ENCODE measurements around the gene AHCYL2.
"Not testable (repeated sequence)": the region's sequence is repeated elsewhere in the genome, so short reads cannot be mapped to it uniquely, and the experiment has no call there.

Gene AHCYL2

GRCh38 chr7:129202058-129202777 is 22.6 kb upstream of the AHCYL2 start:
- Mint-ChIP-seq H3K27ac (no peak overlapping the region), H3K36me3 (ENCODE audit: low read depth) (no peaks in the 10 kb centered on the region), H3K4me1 (ENCODE audit: low read depth) (no peaks in the 10 kb centered on the region), H3K27me3 (no peaks in the 10 kb centered on the region), H3K9me3 (no peaks in the 10 kb centered on the region), H3K4me3 (no peak overlapping the region)

DNA sequence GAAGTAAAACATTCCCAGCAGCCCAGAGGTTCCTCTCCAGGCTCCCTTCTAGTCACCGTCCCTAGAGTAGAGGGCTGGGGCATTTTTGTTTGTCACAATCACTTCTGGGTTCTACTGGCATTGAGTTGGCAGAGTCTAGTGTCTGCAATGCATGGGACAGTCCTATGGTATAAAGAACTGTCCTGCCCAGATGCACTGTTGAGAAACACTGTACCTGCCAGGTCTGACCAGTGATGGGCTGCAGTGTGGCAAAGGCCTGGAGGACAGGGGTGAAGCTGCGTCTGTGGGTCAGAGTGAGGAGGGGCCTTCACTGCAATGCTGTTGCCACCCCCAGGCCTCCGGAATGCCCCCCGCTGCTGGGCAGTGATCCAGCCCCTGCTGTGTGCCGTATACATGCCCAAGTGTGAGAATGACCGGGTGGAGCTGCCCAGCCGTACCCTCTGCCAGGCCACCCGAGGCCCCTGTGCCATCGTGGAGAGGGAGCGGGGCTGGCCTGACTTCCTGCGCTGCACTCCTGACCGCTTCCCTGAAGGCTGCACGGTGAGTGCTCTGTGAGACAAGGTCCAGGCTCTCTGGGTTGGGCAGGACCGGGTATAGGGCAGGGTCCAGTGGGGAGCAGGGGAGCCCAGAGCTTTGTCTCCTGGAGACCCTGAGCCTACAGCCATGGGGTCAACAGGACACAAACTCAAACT is 21.6 kb upstream of the AHCYL2 start:
- H3K36me3 Mint-ChIP-seq (ENCODE audit: low read depth) = no peaks in the 10 kb centered on the region
- no peaks in the 10 kb centered on the region for H3K9me3 Mint-ChIP-seq
- no peak overlapping the region for H3K27ac Mint-ChIP-seq
- no peaks in the 10 kb centered on the region for H3K4me1 Mint-ChIP-seq (ENCODE audit: low read depth)
- no peaks in the 10 kb centered on the region for H3K27me3 Mint-ChIP-seq
- H3K4me3 Mint-ChIP-seq = no peak overlapping the region

GRCh38 chr7:129205126-129205818 is 19.6 kb upstream of the AHCYL2 start:
- H3K4me3 Mint-ChIP-seq = no peak overlapping the region
- H3K27ac Mint-ChIP-seq = no peak overlapping the region
- no peaks in the 10 kb centered on the region for H3K9me3 Mint-ChIP-seq
- H3K27me3 Mint-ChIP-seq = peaks cover 2% of the 10 kb centered on the region
- H3K36me3 Mint-ChIP-seq (ENCODE audit: low read depth) = no peaks in the 10 kb centered on the region
- H3K4me1 Mint-ChIP-seq (ENCODE audit: low read depth) = no peaks in the 10 kb centered on the region

- Mint-ChIP-seq H3K27ac (no peak overlapping the region), H3K36me3 (ENCODE audit: low read depth) (no peaks in the 10 kb centered on the region)
Measured at GRCh38 chr7:129205987-129206785, 18.6 kb upstream of the AHCYL2 start.

DNA sequence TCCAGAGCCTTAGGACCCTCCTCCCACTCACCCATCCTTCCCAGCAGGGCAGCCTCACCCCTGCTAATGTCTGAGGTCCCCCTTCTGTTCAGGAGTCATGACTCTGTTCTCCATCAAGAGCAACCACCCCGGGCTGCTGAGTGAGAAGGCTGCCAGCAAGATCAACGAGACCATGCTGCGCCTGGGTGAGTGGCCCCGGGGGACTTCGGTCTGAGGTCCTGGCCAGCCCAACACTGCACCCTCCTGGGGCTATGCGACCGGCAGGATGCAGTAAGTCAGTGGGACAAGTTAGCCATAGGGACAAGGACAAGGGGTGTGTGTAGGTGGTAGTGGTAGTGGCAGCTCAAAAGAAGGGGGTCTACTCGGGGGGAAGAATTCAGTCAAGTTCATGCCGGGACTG is 16.2 kb upstream of the AHCYL2 start:
- H3K36me3 Mint-ChIP-seq (ENCODE audit: low read depth) = no peaks in the 10 kb centered on the region
- H3K27ac Mint-ChIP-seq = no peak overlapping the region
- peaks cover 4% of the 10 kb centered on the region for H3K27me3 Mint-ChIP-seq
- no peak overlapping the region for H3K4me3 Mint-ChIP-seq
- H3K9me3 Mint-ChIP-seq = no peaks in the 10 kb centered on the region
- no peaks in the 10 kb centered on the region for H3K4me1 Mint-ChIP-seq (ENCODE audit: low read depth)

More at GRCh38 chr7:129205987-129206785, 18.6 kb upstream of the AHCYL2 start:
- peaks cover 4% of the 10 kb centered on the region for H3K27me3 Mint-ChIP-seq
- no peaks in the 10 kb centered on the region for H3K4me1 Mint-ChIP-seq (ENCODE audit: low read depth)
- H3K9me3 Mint-ChIP-seq = no peaks in the 10 kb centered on the region
- no peak overlapping the region for H3K4me3 Mint-ChIP-seq

GRCh38 chr7:129209067-129209926 is 15.5 kb upstream of the AHCYL2 start:
- Mint-ChIP-seq H3K4me1 (ENCODE audit: low read depth) (no peaks in the 10 kb centered on the region), H3K27ac (no peak overlapping the region), H3K36me3 (ENCODE audit: low read depth) (no peaks in the 10 kb centered on the region), H3K4me3 (no peak overlapping the region), H3K9me3 (no peaks in the 10 kb centered on the region), H3K27me3 (peaks cover 4% of the 10 kb centered on the region)

DNA sequence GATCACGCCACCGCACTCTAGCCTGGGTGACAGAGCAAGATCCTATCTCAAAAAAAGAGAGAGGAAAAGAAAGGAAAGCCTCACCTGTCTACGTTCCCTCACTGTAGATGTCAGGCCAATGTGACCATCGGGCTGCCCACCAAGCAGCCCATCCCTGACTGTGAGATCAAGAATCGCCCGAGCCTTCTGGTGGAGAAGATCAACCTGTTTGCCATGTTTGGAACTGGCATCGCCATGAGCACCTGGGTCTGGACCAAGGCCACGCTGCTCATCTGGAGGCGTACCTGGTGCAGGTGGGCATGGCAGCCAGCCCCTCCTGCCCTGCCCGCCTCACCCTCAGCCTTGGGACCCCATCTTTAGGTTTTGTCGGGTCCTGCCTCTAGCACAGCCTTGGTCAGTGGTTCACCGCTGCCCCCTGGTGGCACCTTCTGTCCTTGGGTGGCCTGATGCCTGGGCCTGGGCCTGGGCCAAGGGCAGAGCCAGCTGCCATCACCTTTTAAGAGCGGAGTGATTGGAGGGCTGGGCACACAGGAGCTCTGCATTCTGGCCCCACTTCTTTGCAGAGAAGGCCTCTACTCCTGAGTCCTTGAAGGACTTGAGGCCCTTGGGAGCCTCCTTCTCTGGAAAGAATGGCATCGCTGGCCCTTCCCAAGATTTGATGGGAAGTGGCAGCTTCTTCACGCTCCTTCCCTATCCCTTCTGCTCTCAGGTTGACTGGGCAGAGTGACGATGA is 14.4 kb upstream of the AHCYL2 start:
- Mint-ChIP-seq H3K27ac (no peak overlapping the region), H3K4me1 (ENCODE audit: low read depth) (no peaks in the 10 kb centered on the region), H3K4me3 (no peak overlapping the region), H3K36me3 (ENCODE audit: low read depth) (no peaks in the 10 kb centered on the region), H3K27me3 (peaks cover 4% of the 10 kb centered on the region), H3K9me3 (no peaks in the 10 kb centered on the region)

DNA sequence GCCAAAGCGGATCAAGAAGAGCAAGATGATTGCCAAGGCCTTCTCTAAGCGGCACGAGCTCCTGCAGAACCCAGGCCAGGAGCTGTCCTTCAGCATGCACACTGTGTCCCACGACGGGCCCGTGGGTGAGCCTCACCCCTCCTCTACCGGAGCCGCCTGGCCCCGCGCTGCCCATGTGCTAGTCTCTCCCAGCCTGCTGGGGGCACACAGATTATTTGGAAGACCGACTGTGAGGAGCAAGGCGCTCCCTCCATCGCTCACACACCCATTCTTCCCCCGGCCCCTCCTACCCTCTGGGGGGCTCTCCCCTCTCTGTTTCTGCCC is 13.9 kb upstream of the AHCYL2 start:
- H3K4me3 Mint-ChIP-seq = no peak overlapping the region
- H3K9me3 Mint-ChIP-seq = no peaks in the 10 kb centered on the region
- H3K36me3 Mint-ChIP-seq (ENCODE audit: low read depth) = no peaks in the 10 kb centered on the region
- H3K27me3 Mint-ChIP-seq = peaks cover 4% of the 10 kb centered on the region
- H3K4me1 Mint-ChIP-seq (ENCODE audit: low read depth) = no peaks in the 10 kb centered on the region
- H3K27ac Mint-ChIP-seq = no peak overlapping the region

DNA sequence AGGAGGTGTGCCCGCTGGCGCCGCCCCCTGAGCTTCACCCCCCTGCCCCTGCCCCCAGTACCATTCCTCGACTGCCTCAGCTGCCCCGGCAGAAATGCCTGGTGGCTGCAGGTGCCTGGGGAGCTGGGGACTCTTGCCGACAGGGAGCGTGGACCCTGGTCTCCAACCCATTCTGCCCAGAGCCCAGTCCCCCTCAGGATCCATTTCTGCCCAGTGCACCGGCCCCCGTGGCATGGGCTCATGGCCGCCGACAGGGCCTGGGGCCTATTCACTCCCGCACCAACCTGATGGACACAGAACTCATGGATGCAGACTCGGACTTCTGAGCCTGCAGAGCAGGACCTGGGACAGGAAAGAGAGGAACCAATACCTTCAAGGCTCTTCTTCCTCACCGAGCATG is 12.7 kb upstream of the AHCYL2 start:
- H3K27ac Mint-ChIP-seq = no peak overlapping the region
- H3K9me3 Mint-ChIP-seq = no peaks in the 10 kb centered on the region
- no peak overlapping the region for H3K4me3 Mint-ChIP-seq
- H3K36me3 Mint-ChIP-seq (ENCODE audit: low read depth) = no peaks in the 10 kb centered on the region
- H3K27me3 Mint-ChIP-seq = peaks cover 4% of the 10 kb centered on the region
- H3K4me1 Mint-ChIP-seq (ENCODE audit: low read depth) = no peaks in the 10 kb centered on the region

DNA sequence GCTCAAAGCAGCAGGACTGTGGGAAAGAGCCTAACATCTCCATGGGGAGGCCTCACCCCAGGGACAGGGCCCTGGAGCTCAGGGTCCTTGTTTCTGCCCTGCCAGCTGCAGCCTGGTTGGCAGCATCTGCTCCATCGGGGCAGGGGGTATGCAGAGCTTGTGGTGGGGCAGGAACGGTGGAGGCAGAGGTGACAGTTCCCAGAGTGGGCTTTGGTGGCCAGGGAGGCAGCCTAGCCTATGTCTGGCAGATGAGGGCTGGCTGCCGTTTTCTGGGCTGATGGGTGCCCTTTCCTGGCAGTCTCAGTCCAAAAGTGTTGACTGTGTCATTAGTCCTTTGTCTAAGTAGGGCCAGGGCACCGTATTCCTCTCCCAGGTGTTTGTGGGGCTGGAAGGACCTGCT is 12.2 kb upstream of the AHCYL2 start:
- Mint-ChIP-seq H3K4me3 (no peak overlapping the region), H3K27me3 (peaks cover 4% of the 10 kb centered on the region), H3K27ac (no peak overlapping the region), H3K4me1 (ENCODE audit: low read depth) (no peaks in the 10 kb centered on the region), H3K9me3 (no peaks in the 10 kb centered on the region), H3K36me3 (ENCODE audit: low read depth) (no peaks in the 10 kb centered on the region)

DNA sequence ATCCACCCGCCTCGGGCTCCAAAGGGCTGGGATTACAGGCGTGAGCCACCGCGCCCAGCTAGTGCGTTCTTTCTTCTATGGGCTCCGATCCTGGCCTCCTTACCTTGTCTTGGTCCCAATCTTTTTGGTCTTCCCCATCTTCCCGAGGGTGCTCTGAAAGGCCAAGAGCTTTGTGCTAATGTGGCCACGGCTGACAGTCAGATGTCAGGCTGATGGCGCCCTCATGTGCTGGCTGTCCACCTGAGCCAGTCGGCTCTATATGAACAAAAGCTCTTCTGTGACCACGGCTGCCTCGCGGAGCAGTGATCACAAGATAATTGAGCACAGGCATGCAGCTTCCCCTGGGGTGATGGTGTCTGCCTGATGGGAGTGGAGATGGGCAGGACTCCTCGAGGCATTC is 11.0 kb upstream of the AHCYL2 start:
- Mint-ChIP-seq H3K9me3 (no peaks in the 10 kb centered on the region), H3K27ac (no peak overlapping the region), H3K36me3 (ENCODE audit: low read depth) (no peaks in the 10 kb centered on the region), H3K27me3 (peaks cover 7% of the 10 kb centered on the region), H3K4me1 (ENCODE audit: low read depth) (peaks cover 4% of the 10 kb centered on the region), H3K4me3 (no peak overlapping the region)

DNA sequence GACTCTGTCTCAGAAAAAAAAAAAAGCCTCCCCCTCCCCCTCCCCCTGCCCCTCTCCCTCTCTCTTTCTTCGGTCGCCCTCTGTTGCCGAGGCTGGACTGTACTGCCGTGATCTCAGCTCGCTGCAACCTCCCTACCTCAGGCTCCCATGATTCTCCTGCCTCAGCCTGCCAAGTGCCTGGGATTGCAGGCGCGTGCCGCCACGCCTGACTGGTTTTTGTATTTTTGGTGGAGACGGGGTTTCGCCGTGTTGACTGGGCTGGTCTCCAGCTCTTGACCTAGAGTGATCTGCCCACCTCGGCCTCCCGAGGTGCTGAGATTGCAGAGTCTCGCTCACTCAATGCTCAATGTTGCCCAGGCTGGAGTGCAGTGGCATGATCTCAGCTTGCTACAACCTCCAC is 9.1 kb upstream of the AHCYL2 start:
- not testable (repeated sequence) for H3K9me3 Mint-ChIP-seq; H3K4me1 Mint-ChIP-seq (ENCODE audit: low read depth); H3K36me3 Mint-ChIP-seq (ENCODE audit: low read depth); H3K27me3 Mint-ChIP-seq; H3K27ac Mint-ChIP-seq; H3K4me3 Mint-ChIP-seq

DNA sequence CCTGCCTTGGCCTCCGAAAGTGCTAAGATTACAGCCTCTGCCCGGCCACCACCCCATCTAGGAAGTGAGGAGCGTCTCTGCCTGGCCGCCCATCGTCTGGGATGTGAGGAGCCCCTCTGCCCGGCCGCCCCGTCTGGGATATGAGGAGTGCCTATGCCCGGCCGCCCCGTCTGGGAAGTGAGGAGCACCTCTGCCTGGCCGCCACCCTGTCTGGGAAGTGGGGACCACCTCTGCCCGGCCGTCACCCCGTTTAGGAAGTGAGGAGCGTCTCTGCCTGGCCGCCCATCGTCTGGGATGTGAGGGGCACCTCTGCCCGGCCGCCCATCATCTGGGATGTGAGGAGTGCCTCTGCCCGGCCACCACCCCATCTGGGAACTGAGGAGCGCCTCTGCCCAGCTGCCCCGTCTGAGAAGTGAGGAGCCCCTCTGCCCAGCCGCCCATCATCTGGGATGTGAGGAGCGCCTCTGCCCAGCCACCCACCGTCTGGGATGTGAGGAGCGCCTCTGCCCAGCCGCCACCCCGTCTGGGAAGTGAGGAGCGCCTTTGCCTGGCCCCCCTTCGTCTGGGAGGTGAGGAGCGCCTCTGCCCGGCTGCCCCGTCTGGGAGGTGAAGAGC is 8.6 kb upstream of the AHCYL2 start:
- H3K4me3 Mint-ChIP-seq; H3K27me3 Mint-ChIP-seq; H3K27ac Mint-ChIP-seq; H3K36me3 Mint-ChIP-seq (ENCODE audit: low read depth); H3K4me1 Mint-ChIP-seq (ENCODE audit: low read depth); H3K9me3 Mint-ChIP-seq: not testable (repeated sequence)

Measured in stimulated activated naive CD8-positive, alpha-beta T cell treated with anti-CD3 and anti-CD28 coated beads, Interleukin-15, Interleukin-2, amounts not matched to agents 100 ng/mL and 50 ng/mL, for 24 hours (primary cell).